Measurements from ENCODE around the gene TMC7. TPM values are rescaled to one million over a fixed set of nuclear protein-coding genes. Genes with fewer than 3 reads are reported as not detected.

The TMC7 gene
- total RNA-seq = 1 to 10 TPM; 1.6 to 2.9 TPM

GRCh38 chr16:18983565-18984434, at the start of gene TMC7:
TMC7 (plus strand) TSS chr16:18983934; CDS start chr16:18984064, 130 bp downstream.
- intact Hi-C loops (cut with DNase I) = loop anchor here (5.0 kb wide), 2 partner anchors 89 to 394 kb away; no protein-coding TSS in a partner anchor
- WGBS = 24% methylated on average over 14 of the region's 64 CpGs
- Histone ChIP-seq H3K36me3 (no peaks in the 10 kb centered on the region), H3K27ac (peak within 1 kb of the TSS; percentile 57 to 68), H3K9me3 (no peaks in the 10 kb centered on the region), H3K4me1 (replicated peaks) (peaks cover 2% of the 10 kb centered on the region), H3K27me3 (replicated peaks; ENCODE audit: insufficient read depth) (no peaks in the 10 kb centered on the region), H3K4me3 (peak within 1 kb of the TSS; percentile 55 to 65)
- peak; percentile 80 for DNase-seq (ENCODE audit: low spot score)
- TF ChIP-seq CTCF (IDR thresholded peaks at IDR 0.05) = peak in 3 of 4 experiments; percentile 82 to 89 (median 87)
- peak; percentile 64 for TF ChIP-seq POLR2AphosphoS5 (IDR thresholded peaks at IDR 0.05)
- TF ChIP-seq POLR2A (IDR thresholded peaks at IDR 0.05) = peak; percentile 31

- 88% methylated on average over 7 of the region's 7 CpGs for WGBS
- H3K27me3 ChIP-seq (replicated peaks; ENCODE audit: insufficient read depth) = no peaks in the 10 kb centered on the region
- TF ChIP-seq POLR2A (IDR thresholded peaks at IDR 0.05) (no peak), CTCF (IDR thresholded peaks at IDR 0.05) (no peak), POLR2AphosphoS5 (IDR thresholded peaks at IDR 0.05) (no peak)
- intact Hi-C loops (cut with DNase I) = no loop called here
- no peak for DNase-seq (ENCODE audit: low spot score)
- H3K4me1 ChIP-seq (replicated peaks) = no peaks in the 10 kb centered on the region
- no peak overlapping the region for H3K27ac ChIP-seq
- H3K36me3 ChIP-seq = no peaks in the 10 kb centered on the region
- no peak overlapping the region for H3K4me3 ChIP-seq
- H3K9me3 ChIP-seq = no peaks in the 10 kb centered on the region
These were observed 46.9 kb upstream of the TMC7 start for GRCh38 chr16:18936727-18937340.

GRCh38 chr16:18937390-18937789, 46.3 kb upstream of the TMC7 start:
- no peak for TF ChIP-seq POLR2A (IDR thresholded peaks at IDR 0.05)
- TF ChIP-seq POLR2AphosphoS5 (IDR thresholded peaks at IDR 0.05) = no peak
- no peak for TF ChIP-seq CTCF (IDR thresholded peaks at IDR 0.05)
- no peak for DNase-seq (ENCODE audit: low spot score)
- no peak overlapping the region for H3K27ac ChIP-seq
- H3K4me1 ChIP-seq (replicated peaks) = no peaks in the 10 kb centered on the region
- H3K36me3 ChIP-seq = no peaks in the 10 kb centered on the region
- no peaks in the 10 kb centered on the region for H3K27me3 ChIP-seq (replicated peaks; ENCODE audit: insufficient read depth)
- intact Hi-C loops (cut with DNase I) = no loop called here
- H3K9me3 ChIP-seq = no peaks in the 10 kb centered on the region
- H3K4me3 ChIP-seq = no peak overlapping the region

GRCh38 chr16:18938986-18939385, 44.7 kb upstream of the TMC7 start:
- no peak overlapping the region for H3K27ac ChIP-seq
- TF ChIP-seq POLR2A (IDR thresholded peaks at IDR 0.05) = no peak
- TF ChIP-seq CTCF (IDR thresholded peaks at IDR 0.05) = no peak
- no peak for TF ChIP-seq POLR2AphosphoS5 (IDR thresholded peaks at IDR 0.05)
- DNase-seq (ENCODE audit: low spot score) = no peak
- no peaks in the 10 kb centered on the region for H3K4me1 ChIP-seq (replicated peaks)
- H3K27me3 ChIP-seq (replicated peaks; ENCODE audit: insufficient read depth) = no peaks in the 10 kb centered on the region
- H3K4me3 ChIP-seq = no peak overlapping the region
- no peaks in the 10 kb centered on the region for H3K9me3 ChIP-seq
- intact Hi-C loops (cut with DNase I) = no loop called here
- 94% methylated on average over 9 of the region's 9 CpGs for WGBS
- H3K36me3 ChIP-seq = no peaks in the 10 kb centered on the region

All from prostate gland (tissue), 2 donors.